GM12878 (cell line): Measurements from ENCODE around the gene RO60. TPM values are rescaled to one million over a fixed set of nuclear protein-coding genes. Genes with fewer than 3 reads are reported as not detected.

Source experiments
- ATAC-seq: fragments of 200-7000 bp; cut with Tn5 transposase; 3 replicates; pipeline ENCODE4 v1.9.1; 2020; ENCODE audit warnings: mild to moderate bottlenecking, moderate library complexity
- BruUV-seq: library from RNA; stranded (reverse); fragments of 400-500 nt; replicated peaks from 2 replicates; lab custom pipeline; 2021; lab: Mats Ljungman, UMichigan
- CTCF ChIA-PET: fragments of 300-600 bp; sonication (Branson Sonifier 250); formaldehyde crosslinking; extraction: SDS; loops from one replicate; lab custom pipeline; 2021; ENCODE audit warnings: inconsistent platforms; lab: Yijun Ruan, JAX
- POLR2A ChIA-PET: fragments of 350-600 bp; formaldehyde crosslinking; extraction: SDS; loops from one replicate; lab custom pipeline; 2021; ENCODE audit warnings: inconsistent platforms; lab: Charles Lee
- RAD21 ChIA-PET: fragments of 300-600 bp; sonication (Branson Sonifier 250); formaldehyde crosslinking; loops from one replicate; lab custom pipeline; 2023; ENCODE audit warnings: antibody characterized with exemption; ENCODE audit not compliant: unreplicated experiment; lab: Charles Lee
- SMC1A ChIA-PET: fragments of 300-600 bp; sonication (Branson Sonifier 250); formaldehyde crosslinking; loops from one replicate; lab custom pipeline; 2023; ENCODE audit not compliant: unreplicated experiment, uncharacterized antibody; lab: Charles Lee
- DNase-seq: peaks from one replicate; pipeline ENCODE4 v3.0.0-alpha.2; 2011; ENCODE audit warnings: low read depth, low spot score
- FAIRE-seq: peaks from 3 replicates; lab custom pipeline; 2011; peaks lifted over from hg19 to GRCh38; lab: Jason Lieb, UNC
- H2AFZ ChIP-seq: 2 replicates; pipeline ENCODE4 v1.6.0; 2011; ENCODE audit warnings: low read depth, low read length, control low read depth; ENCODE audit not compliant: control insufficient read depth
- H3K27ac ChIP-seq: 2 replicates; pipeline ENCODE4 v1.5.1; 2011; ENCODE audit warnings: control low read depth; ENCODE audit not compliant: control insufficient read depth, insufficient read depth
- H3K27me3 ChIP-seq, 2 experiments: replicated peaks in 1 of 2; 2 replicates each; pipeline versions ENCODE4 v1.6.0 to v1.6.1; 2011; ENCODE audit warnings: low read length in 1 of 2; ENCODE audit not compliant: control insufficient read depth in 2 of 2, insufficient read depth in 2 of 2
- H3K36me3 ChIP-seq, 2 experiments: 2 replicates each; pipeline ENCODE4 v1.5.1; 2011; ENCODE audit warnings: low read length in 1 of 2; ENCODE audit not compliant: control insufficient read depth in 2 of 2, insufficient read depth in 2 of 2
- H3K4me1 ChIP-seq: 2 replicates; pipeline ENCODE4 v1.6.1; 2011; ENCODE audit warnings: mild to moderate bottlenecking, low read length, moderate library complexity, mixed read lengths; ENCODE audit not compliant: control insufficient read depth, insufficient read depth
- H3K4me2 ChIP-seq: 2 replicates; pipeline ENCODE4 v1.6.0; 2011; ENCODE audit warnings: control low read depth; ENCODE audit not compliant: control insufficient read depth, insufficient read depth
- H3K4me3 ChIP-seq: fragments of 200-600 bp; sonication (generic); 2 replicates; pipeline ENCODE4 v1.5.1; 2016
- H3K79me2 ChIP-seq: 2 replicates; pipeline ENCODE4 v1.6.0; 2011; ENCODE audit warnings: low read length; ENCODE audit not compliant: control insufficient read depth, insufficient read depth
- H3K9ac ChIP-seq: 2 replicates; pipeline ENCODE4 v1.8.0; 2011; ENCODE audit warnings: low read length, control low read depth, mixed read lengths; ENCODE audit not compliant: control insufficient read depth, insufficient read depth
- H3K9me3 ChIP-seq: replicated peaks from 3 replicates; pipeline ENCODE4 v1.5.1; 2011; ENCODE audit warnings: mild to moderate bottlenecking, low read length; ENCODE audit not compliant: control insufficient read depth, insufficient read depth
- H4K20me1 ChIP-seq: 2 replicates; pipeline ENCODE4 v1.6.0; 2011; ENCODE audit not compliant: control insufficient read depth, insufficient read depth
- BHLHE40 ChIP-seq, 2 experiments: fragments of 450-650 bp in 1 of 2; IDR thresholded peaks; 2 replicates each; pipeline ENCODE4 v1.6.1; 2011 to 2017; ENCODE audit warnings: low read depth in 2 of 2, borderline replicate concordance in 1 of 2, improper control_type of control experiment in 1 of 2, low read length in 1 of 2, mild to moderate bottlenecking in 1 of 2
- CREM ChIP-seq: IDR thresholded peaks from 2 replicates; pipeline ENCODE4 v1.6.1; 2014; ENCODE audit warnings: antibody characterized with exemption, low read depth
- EP300 ChIP-seq, 2 experiments: fragments of 150-350 bp in 1 of 2; IDR thresholded peaks; 2 replicates each; pipeline ENCODE4 v1.6.1; 2011 to 2012; ENCODE audit warnings: low read depth in 2 of 2, low read length in 2 of 2, borderline replicate concordance in 1 of 2, improper control_type of control experiment in 1 of 2, inconsistent platforms in 1 of 2; ENCODE audit not compliant: control insufficient read depth in 1 of 2
- KDM1A ChIP-seq: fragments of 200-600 bp; sonication (generic); IDR thresholded peaks from 2 replicates; pipeline ENCODE4 v1.6.1; 2016; ENCODE audit warnings: borderline replicate concordance
- MXI1 ChIP-seq: fragments of 150-350 bp; IDR thresholded peaks from 2 replicates; pipeline ENCODE4 v1.6.1; 2011; ENCODE audit warnings: low read depth, mild to moderate bottlenecking, inconsistent platforms, low read length, improper control_type of control experiment
- NFXL1 ChIP-seq: fragments of 450-650 bp; IDR thresholded peaks from 2 replicates; pipeline ENCODE4 v1.6.1; 2017; ENCODE audit warnings: antibody characterized with exemption, mild to moderate bottlenecking, borderline replicate concordance
- NR2C1 ChIP-seq: fragments of 450-650 bp; IDR thresholded peaks from 2 replicates; pipeline ENCODE4 v1.6.1; 2017; ENCODE audit warnings: antibody characterized with exemption, mild to moderate bottlenecking, moderate library complexity
- POLR2A ChIP-seq: IDR thresholded peaks from 2 replicates; pipeline ENCODE4 v1.6.1; 2011; ENCODE audit warnings: low read depth, mild to moderate bottlenecking, low read length
- RFX5 ChIP-seq: IDR thresholded peaks from 2 replicates; pipeline ENCODE4 v1.6.1; 2011; ENCODE audit warnings: low read depth, low read length, improper control_type of control experiment
- RUNX3 ChIP-seq: IDR thresholded peaks from 2 replicates; pipeline ENCODE4 v1.6.1; 2012; ENCODE audit warnings: low read length, inconsistent platforms
- SREBF1 ChIP-seq: IDR thresholded peaks from 2 replicates; pipeline ENCODE4 v1.6.1; 2012; ENCODE audit warnings: mild to moderate bottlenecking, low read length
- TBL1XR1 ChIP-seq: IDR thresholded peaks from 2 replicates; pipeline ENCODE4 v1.6.1; 2012; ENCODE audit warnings: low read depth, low read length, improper control_type of control experiment
- WGBS: methylation state at CpG from one replicate; pipeline ENCODE4 v1.1.6; 2016; ENCODE audit warnings: low lambda C conversion rate; ENCODE audit not compliant: insufficient replicate concordance, insufficient coverage; ENCODE audit errors: missing lambda C conversion rate; 5-methylcytosine and 5-hydroxymethylcytosine counted together
- in situ Hi-C: fragments of 300-500 bp; cut with MboI; formaldehyde crosslinking; loops from 9 replicates; pipeline ENCODE4 v1.14.3; 2018; ENCODE audit warnings: mixed read lengths
- intact Hi-C: fragments of 100-400 bp; cut with micrococcal nuclease; formaldehyde crosslinking; loops from one replicate; pipeline ENCODE4 v1.14.2; 2022; ENCODE audit not compliant: unreplicated experiment
- polyA plus RNA-seq, 11 experiments: library from polyadenylated mRNA; depleted of rRNA in 4 of 11; unstranded in 6 of 11; stranded (reverse) in 5 of 11; fragments of >200 nt; fragmentation: Nextera tagmentation in 4 of 11; fragmentation: Illumina TruSeq in 1 of 11; extraction: Ambion mirVana in 4 of 11; extraction: Trizol in 1 of 11; gene quantifications; 1 replicate in 1 of 11; 2 replicates in 10 of 11; pipeline versions ENCODE4 v1.2.1 to v1.2.3, GENCODE V29; 2011 to 2016; ENCODE audit warnings: inconsistent platforms in 2 of 11, missing spikeins in 2 of 11, low read depth in 1 of 11
- total RNA-seq, 4 experiments: library from RNA; depleted of rRNA in 3 of 4; stranded (reverse); fragments of >200 nt in 3 of 4; fragmentation: Illumina TruSeq in 1 of 4; extraction: Trizol in 1 of 4; gene quantifications; 2 replicates each; pipeline versions ENCODE4 v1.2.1 to v1.2.3, GENCODE V29; 2013 to 2021
- TF ChIP-seq, protein P1 (sequence below): fragments of 450-650 bp; IDR thresholded peaks from 2 replicates; pipeline ENCODE4 v1.6.1; 2018; ENCODE audit warnings: mild to moderate bottlenecking, low read depth, moderate library complexity; ENCODE audit not compliant: partially characterized antibody
- TF ChIP-seq, protein P2 (sequence below): fragments of 450-650 bp; IDR thresholded peaks from 2 replicates; pipeline ENCODE4 v1.6.1; 2016; ENCODE audit warnings: mild to moderate bottlenecking, moderate library complexity, borderline replicate concordance
- TF ChIP-seq, protein P3 (sequence below): IDR thresholded peaks from 2 replicates; pipeline ENCODE4 v1.6.1; 2011; ENCODE audit warnings: mild to moderate bottlenecking, low read depth, low read length, moderate library complexity; ENCODE audit not compliant: insufficient replicate concordance
- TF ChIP-seq, protein P4 (sequence below): IDR thresholded peaks from 2 replicates; pipeline ENCODE4 v1.6.1; 2012; ENCODE audit warnings: low read length, inconsistent platforms

RO60 gene
- total and polyA plus RNA-seq, 10 of the 15 experiments (the other 5 are each of a cell fraction or from before 2014, with no cell fraction given): 21.1 to 143 (median 83.1) TPM

DNA sequence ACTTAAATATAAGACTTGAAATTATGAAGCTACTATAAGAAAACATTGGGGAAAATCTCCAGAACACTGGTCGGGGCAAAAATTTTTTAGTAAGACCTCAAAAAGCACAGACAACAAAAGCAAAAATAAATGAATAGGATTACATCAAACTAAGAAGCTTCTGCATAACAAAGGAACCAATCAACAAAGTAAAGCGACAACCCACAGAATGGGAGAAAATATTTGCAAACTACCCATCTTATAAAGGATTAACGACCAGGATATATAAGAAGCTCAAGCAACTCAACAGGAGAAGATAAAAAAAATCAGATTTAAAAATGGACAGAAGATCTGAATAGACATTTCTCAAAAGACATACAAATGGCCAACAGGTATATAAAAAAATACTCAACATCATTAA is 19.4 kb upstream of the RO60 start:
- 96% methylated on average over 3 of the region's 3 CpGs for WGBS
- Histone ChIP-seq H3K79me2 (peaks cover 15% of the 10 kb centered on the region), H3K36me3 (peaks cover 1 to 10% of the 10 kb centered on the region in 2 experiments; a peak in 3 of 4 replicates), H3K4me2 (no peak overlapping the region), H3K9ac (no peak overlapping the region), H2AFZ (no peak overlapping the region), H3K27ac (no peak overlapping the region), H3K4me3 (no peak overlapping the region), H3K9me3 (no peaks in the 10 kb centered on the region), H3K27me3 (no peaks in the 10 kb centered on the region), H4K20me1 (no peaks in the 10 kb centered on the region), H3K4me1 (no peaks in the 10 kb centered on the region)
- no TSS peak for BruUV-seq
- POLR2A ChIA-PET: no interaction called here
- FAIRE-seq (no peak), DNase-seq (no peak), ATAC-seq (no peak)
- in situ Hi-C loops: no loop called here
- RAD21 ChIA-PET: no interaction called here
- intact Hi-C loops: no loop called here
- SMC1A ChIA-PET: interaction anchor here (0.9 to 1.9 kb wide), 2 partner anchors 10 to 12 kb away, joined by 3 to 10 read pairs; no protein-coding TSS in a partner anchor
- CTCF ChIA-PET: interaction anchor here (1.1 to 2.3 kb wide), 5 partner anchors 8 to 83 kb away, joined by 3 to 6 read pairs (median 5); partner anchors contain the start of gene UCHL5
- TF ChIP-seq, protein P1, sequence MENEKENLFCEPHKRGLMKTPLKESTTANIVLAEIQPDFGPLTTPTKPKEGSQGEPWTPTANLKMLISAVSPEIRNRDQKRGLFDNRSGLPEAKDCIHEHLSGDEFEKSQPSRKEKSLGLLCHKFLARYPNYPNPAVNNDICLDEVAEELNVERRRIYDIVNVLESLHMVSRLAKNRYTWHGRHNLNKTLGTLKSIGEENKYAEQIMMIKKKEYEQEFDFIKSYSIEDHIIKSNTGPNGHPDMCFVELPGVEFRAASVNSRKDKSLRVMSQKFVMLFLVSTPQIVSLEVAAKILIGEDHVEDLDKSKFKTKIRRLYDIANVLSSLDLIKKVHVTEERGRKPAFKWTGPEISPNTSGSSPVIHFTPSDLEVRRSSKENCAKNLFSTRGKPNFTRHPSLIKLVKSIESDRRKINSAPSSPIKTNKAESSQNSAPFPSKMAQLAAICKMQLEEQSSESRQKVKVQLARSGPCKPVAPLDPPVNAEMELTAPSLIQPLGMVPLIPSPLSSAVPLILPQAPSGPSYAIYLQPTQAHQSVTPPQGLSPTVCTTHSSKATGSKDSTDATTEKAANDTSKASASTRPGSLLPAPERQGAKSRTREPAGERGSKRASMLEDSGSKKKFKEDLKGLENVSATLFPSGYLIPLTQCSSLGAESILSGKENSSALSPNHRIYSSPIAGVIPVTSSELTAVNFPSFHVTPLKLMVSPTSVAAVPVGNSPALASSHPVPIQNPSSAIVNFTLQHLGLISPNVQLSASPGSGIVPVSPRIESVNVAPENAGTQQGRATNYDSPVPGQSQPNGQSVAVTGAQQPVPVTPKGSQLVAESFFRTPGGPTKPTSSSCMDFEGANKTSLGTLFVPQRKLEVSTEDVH: no peak
- no peak for TF ChIP-seq RUNX3
- no peak for TF ChIP-seq CREM
- TF ChIP-seq MXI1: no peak
- TF ChIP-seq NR2C1: no peak
- TF ChIP-seq SREBF1: no peak
- TF ChIP-seq, protein P2, sequence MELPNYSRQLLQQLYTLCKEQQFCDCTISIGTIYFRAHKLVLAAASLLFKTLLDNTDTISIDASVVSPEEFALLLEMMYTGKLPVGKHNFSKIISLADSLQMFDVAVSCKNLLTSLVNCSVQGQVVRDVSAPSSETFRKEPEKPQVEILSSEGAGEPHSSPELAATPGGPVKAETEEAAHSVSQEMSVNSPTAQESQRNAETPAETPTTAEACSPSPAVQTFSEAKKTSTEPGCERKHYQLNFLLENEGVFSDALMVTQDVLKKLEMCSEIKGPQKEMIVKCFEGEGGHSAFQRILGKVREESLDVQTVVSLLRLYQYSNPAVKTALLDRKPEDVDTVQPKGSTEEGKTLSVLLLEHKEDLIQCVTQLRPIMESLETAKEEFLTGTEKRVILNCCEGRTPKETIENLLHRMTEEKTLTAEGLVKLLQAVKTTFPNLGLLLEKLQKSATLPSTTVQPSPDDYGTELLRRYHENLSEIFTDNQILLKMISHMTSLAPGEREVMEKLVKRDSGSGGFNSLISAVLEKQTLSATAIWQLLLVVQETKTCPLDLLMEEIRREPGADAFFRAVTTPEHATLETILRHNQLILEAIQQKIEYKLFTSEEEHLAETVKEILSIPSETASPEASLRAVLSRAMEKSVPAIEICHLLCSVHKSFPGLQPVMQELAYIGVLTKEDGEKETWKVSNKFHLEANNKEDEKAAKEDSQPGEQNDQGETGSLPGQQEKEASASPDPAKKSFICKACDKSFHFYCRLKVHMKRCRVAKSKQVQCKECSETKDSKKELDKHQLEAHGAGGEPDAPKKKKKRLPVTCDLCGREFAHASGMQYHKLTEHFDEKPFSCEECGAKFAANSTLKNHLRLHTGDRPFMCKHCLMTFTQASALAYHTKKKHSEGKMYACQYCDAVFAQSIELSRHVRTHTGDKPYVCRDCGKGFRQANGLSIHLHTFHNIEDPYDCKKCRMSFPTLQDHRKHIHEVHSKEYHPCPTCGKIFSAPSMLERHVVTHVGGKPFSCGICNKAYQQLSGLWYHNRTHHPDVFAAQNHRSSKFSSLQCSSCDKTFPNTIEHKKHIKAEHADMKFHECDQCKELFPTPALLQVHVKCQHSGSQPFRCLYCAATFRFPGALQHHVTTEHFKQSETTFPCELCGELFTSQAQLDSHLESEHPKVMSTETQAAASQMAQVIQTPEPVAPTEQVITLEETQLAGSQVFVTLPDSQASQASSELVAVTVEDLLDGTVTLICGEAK: no peak
- TF ChIP-seq BHLHE40 (IDR thresholded peaks at IDR 0.05; ENCODE audit: borderline replicate concordance in 1 of 2, low read depth in 2 of 2, low read length in 1 of 2): no peak
- no peak for TF ChIP-seq RFX5
- TF ChIP-seq KDM1A: no peak
- TF ChIP-seq, protein P3, sequence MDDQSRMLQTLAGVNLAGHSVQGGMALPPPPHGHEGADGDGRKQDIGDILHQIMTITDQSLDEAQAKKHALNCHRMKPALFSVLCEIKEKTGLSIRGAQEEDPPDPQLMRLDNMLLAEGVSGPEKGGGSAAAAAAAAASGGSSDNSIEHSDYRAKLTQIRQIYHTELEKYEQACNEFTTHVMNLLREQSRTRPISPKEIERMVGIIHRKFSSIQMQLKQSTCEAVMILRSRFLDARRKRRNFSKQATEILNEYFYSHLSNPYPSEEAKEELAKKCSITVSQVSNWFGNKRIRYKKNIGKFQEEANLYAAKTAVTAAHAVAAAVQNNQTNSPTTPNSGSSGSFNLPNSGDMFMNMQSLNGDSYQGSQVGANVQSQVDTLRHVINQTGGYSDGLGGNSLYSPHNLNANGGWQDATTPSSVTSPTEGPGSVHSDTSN: no peak
- no peak for TF ChIP-seq TBL1XR1
- TF ChIP-seq, protein P4, sequence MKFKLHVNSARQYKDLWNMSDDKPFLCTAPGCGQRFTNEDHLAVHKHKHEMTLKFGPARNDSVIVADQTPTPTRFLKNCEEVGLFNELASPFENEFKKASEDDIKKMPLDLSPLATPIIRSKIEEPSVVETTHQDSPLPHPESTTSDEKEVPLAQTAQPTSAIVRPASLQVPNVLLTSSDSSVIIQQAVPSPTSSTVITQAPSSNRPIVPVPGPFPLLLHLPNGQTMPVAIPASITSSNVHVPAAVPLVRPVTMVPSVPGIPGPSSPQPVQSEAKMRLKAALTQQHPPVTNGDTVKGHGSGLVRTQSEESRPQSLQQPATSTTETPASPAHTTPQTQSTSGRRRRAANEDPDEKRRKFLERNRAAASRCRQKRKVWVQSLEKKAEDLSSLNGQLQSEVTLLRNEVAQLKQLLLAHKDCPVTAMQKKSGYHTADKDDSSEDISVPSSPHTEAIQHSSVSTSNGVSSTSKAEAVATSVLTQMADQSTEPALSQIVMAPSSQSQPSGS: no peak
- no peak for TF ChIP-seq NFXL1
- no peak for TF ChIP-seq EP300 (IDR thresholded peaks at IDR 0.05; ENCODE audit: borderline replicate concordance in 1 of 2, control insufficient read depth in 1 of 2, low read depth in 2 of 2, low read length in 2 of 2)
- TF ChIP-seq POLR2A: no peak
